ENCODE data around the gene TBX4. TPM values are rescaled to one million over a fixed set of nuclear protein-coding genes. Genes with fewer than 3 reads are reported as not detected.

The TBX4 gene
- total RNA-seq, 1 experiment from 2014 or later: not detected

GRCh38 chr17:61459142-61459809 lies 7.1 kb downstream of the TBX4 start:
- Mint-ChIP-seq H3K27ac (no peak overlapping the region), H3K9me3 (peaks cover 4 to 9% of the 10 kb centered on the region in 2 experiments; a peak in 4 of 5 replicates), H3K4me1 (peaks cover 27 to 52% of the 10 kb centered on the region in 2 experiments), H3K4me3 (no peak overlapping the region), H3K36me3 (ENCODE audit: insufficient read depth in 1 of 3, low read depth in 3 of 3) (peaks cover 0 to 1% (median 0%) of the 10 kb centered on the region in 3 experiments; a peak in 2 of 7 replicates), H3K27me3 (ENCODE audit: low read depth) (peaks cover 99% of the 10 kb centered on the region)
- no peaks in the 10 kb centered on the region for H3K9me3 ChIP-seq (ENCODE audit: control insufficient read depth, low read depth, low read length)
- H2BK12ac ChIP-seq (ENCODE audit: insufficient read length, low read depth, low read length): no peak overlapping the region
- H4K5ac ChIP-seq (ENCODE audit: insufficient read length, low read depth, low read length): no peak overlapping the region
- no peak overlapping the region for H3K56ac ChIP-seq (ENCODE audit: insufficient read length, low read depth, low read length)
- no peak overlapping the region for H2BK5ac ChIP-seq (ENCODE audit: insufficient read length, low read length)
- no peak overlapping the region for H4K91ac ChIP-seq (ENCODE audit: insufficient read length, low read depth, low read length)
- H3K4me2 ChIP-seq (ENCODE audit: insufficient read depth, insufficient read length, low read length): no peak overlapping the region
- no peak overlapping the region for H3K9ac ChIP-seq (ENCODE audit: extremely low read depth, insufficient read length, low read length)
- H2AK5ac ChIP-seq (ENCODE audit: insufficient read length, low read length): no peak overlapping the region
- H2BK120ac ChIP-seq (ENCODE audit: low read depth, low read length, poor library complexity, severe bottlenecking): no peak overlapping the region
- H3K27ac ChIP-seq (ENCODE audit: insufficient read length, low read depth, low read length): no peak overlapping the region
- no peak overlapping the region for H2AFZ ChIP-seq (ENCODE audit: low read length)
- no peaks in the 10 kb centered on the region for H3K79me1 ChIP-seq (ENCODE audit: insufficient read depth, low read depth, low read length, poor library complexity, severe bottlenecking)
- H3K27me3 ChIP-seq (ENCODE audit: insufficient read depth, low read length): peaks cover 94% of the 10 kb centered on the region
- TF ChIP-seq CTCF (conservative IDR thresholded peaks at IDR 0.05): no peak
- WGBS (ENCODE audit: extremely low coverage, insufficient read length, low lambda C conversion rate): no CpG with 5 or more reads among the region's 4 CpGs
- H3K23ac ChIP-seq (ENCODE audit: insufficient read length, low read depth, low read length): no peak overlapping the region
- H3K79me2 ChIP-seq (ENCODE audit: insufficient read depth, low read length): no peaks in the 10 kb centered on the region
- H3K23me2 ChIP-seq (ENCODE audit: insufficient read length, low read depth, low read length, poor library complexity, severe bottlenecking): no peaks in the 10 kb centered on the region
- no peak overlapping the region for H2BK15ac ChIP-seq (ENCODE audit: low read depth, low read length)
- H3K14ac ChIP-seq (ENCODE audit: insufficient read depth, low read length): no peak overlapping the region
- H4K20me1 ChIP-seq (ENCODE audit: control insufficient read depth, insufficient read depth, insufficient read length): peaks cover 2% of the 10 kb centered on the region
- no peak overlapping the region for H3K4ac ChIP-seq (ENCODE audit: low read depth, low read length)
- no peak overlapping the region for H4K8ac ChIP-seq (replicated peaks; ENCODE audit: insufficient read length, low read depth, low read length)
- DNase-seq: no peak
- H3K4me1 ChIP-seq (ENCODE audit: insufficient read depth, low read length): no peaks in the 10 kb centered on the region; the same call in 1 of the 2 replicates
- H2BK20ac ChIP-seq (ENCODE audit: low read depth, low read length, poor library complexity, severe bottlenecking): no peak overlapping the region
- no peak overlapping the region for H3T11ph ChIP-seq (ENCODE audit: low read length)
- H3K18ac ChIP-seq (ENCODE audit: insufficient read length, low read depth, low read length): no peak overlapping the region

All from H9 (cell line).